IPS-18c (cell line): ENCODE results near the gene KDELR1.
"Not testable (repeated sequence)": the region's sequence is repeated elsewhere in the genome, so short reads cannot be mapped to it uniquely, and the experiment has no call there.

Source experiments
- H3K4me3 ChIP-seq: 2 replicates; pipeline ENCODE4 v1.7.0; 2013; ENCODE audit warnings: low read depth, mild to moderate bottlenecking, low read length, moderate library complexity; ENCODE audit not compliant: insufficient read depth
- H3K9me3 ChIP-seq: one replicate; pipeline ENCODE4 v1.6.1; 2013; ENCODE audit warnings: mild to moderate bottlenecking, low read length, moderate library complexity; ENCODE audit not compliant: control insufficient read depth, insufficient read depth

The KDELR1 gene

GRCh38 chr19:48385461-48386087 is 5.8 kb downstream of the KDELR1 start:
- Histone ChIP-seq H3K9me3 (no peaks in the 10 kb centered on the region), H3K4me3 (no peak overlapping the region)

GRCh38 chr19:48382286-48382685 is 9.1 kb downstream of the KDELR1 start:
- H3K4me3 ChIP-seq, result no peak overlapping the region
- no peaks in the 10 kb centered on the region for H3K9me3 ChIP-seq

GRCh38 chr19:48381178-48381950 is 10.0 kb downstream of the KDELR1 start:
- H3K4me3 ChIP-seq, result no peak overlapping the region
- no peaks in the 10 kb centered on the region for H3K9me3 ChIP-seq

- Histone ChIP-seq H3K4me3 (no peak overlapping the region), H3K9me3 (no peaks in the 10 kb centered on the region)
Observed at GRCh38 chr19:48379058-48379457, 12.3 kb downstream of the KDELR1 start.

GRCh38 chr19:48378194-48378570 is 13.2 kb downstream of the KDELR1 start:
- Histone ChIP-seq H3K9me3 (no peaks in the 10 kb centered on the region), H3K4me3 (no peak overlapping the region)

- H3K9me3 ChIP-seq, result no peaks in the 10 kb centered on the region
- H3K4me3 ChIP-seq, result no peak overlapping the region
Observed at GRCh38 chr19:48373567-48373966, 17.8 kb downstream of the KDELR1 start.

GRCh38 chr19:48372904-48373303 is 18.4 kb downstream of the KDELR1 start:
- no peak overlapping the region for H3K4me3 ChIP-seq
- H3K9me3 ChIP-seq, result no peaks in the 10 kb centered on the region

- H3K9me3 ChIP-seq, H3K4me3 ChIP-seq: not testable (repeated sequence)
Observed at GRCh38 chr19:48371771-48372170, 19.6 kb downstream of the KDELR1 start.

- H3K9me3 ChIP-seq, result no peaks in the 10 kb centered on the region
- H3K4me3 ChIP-seq, result no peak overlapping the region
Observed at GRCh38 chr19:48371367-48371766, 20.0 kb downstream of the KDELR1 start.

GRCh38 chr19:48370955-48371354 is 20.4 kb downstream of the KDELR1 start:
- no peaks in the 10 kb centered on the region for H3K9me3 ChIP-seq
- no peak overlapping the region for H3K4me3 ChIP-seq

- Histone ChIP-seq H3K4me3 (no peak overlapping the region), H3K9me3 (no peaks in the 10 kb centered on the region)
Observed at GRCh38 chr19:48368936-48369335, 22.4 kb downstream of the KDELR1 start.

GRCh38 chr19:48367855-48368254 is 23.5 kb downstream of the KDELR1 start:
- Histone ChIP-seq H3K9me3 (no peaks in the 10 kb centered on the region), H3K4me3 (no peak overlapping the region)

GRCh38 chr19:48365602-48366001 is 25.7 kb downstream of the KDELR1 start:
- Histone ChIP-seq H3K9me3 (no peaks in the 10 kb centered on the region), H3K4me3 (no peak overlapping the region)

GRCh38 chr19:48364598-48365348 is 26.6 kb downstream of the KDELR1 start:
- no peaks in the 10 kb centered on the region for H3K9me3 ChIP-seq
- H3K4me3 ChIP-seq, result peak overlapping the region; percentile 40; the same call in 1 of the 2 replicates

- H3K4me3 ChIP-seq, result peak within 1 kb of the TSS; percentile 69
- H3K9me3 ChIP-seq, result no peaks in the 10 kb centered on the region
Observed at GRCh38 chr19:48363810-48364597, 27.3 kb downstream of the KDELR1 start, which contains the start of the genes SYNGR4 and TMEM143. TSS of gene SYNGR4 (plus strand) at chr19:48364367. CDS start at chr19:48365843, 1,476 bp downstream. TSS of gene TMEM143 (minus strand) at chr19:48363940. CDS start at chr19:48363920, 20 bp downstream.

- no peaks in the 10 kb centered on the region for H3K9me3 ChIP-seq
Observed at GRCh38 chr19:48363500-48363809, 27.9 kb downstream of the KDELR1 start.

More at GRCh38 chr19:48363500-48363809, 27.9 kb downstream of the KDELR1 start:
- peak overlapping the region; percentile 69 for H3K4me3 ChIP-seq
